Right ventricle myocardium inferior (tissue), 1 donor: ENCODE data around the gene CREB1. TPM values are rescaled to one million over a fixed set of nuclear protein-coding genes. Genes with fewer than 3 reads are reported as not detected.
"Not testable (repeated sequence)": the region's sequence is repeated elsewhere in the genome, so short reads cannot be mapped to it uniquely, and the experiment has no call there.

Experiments
- ATAC-seq: fragments of 200-7000 bp; cut with Tn5 transposase; one replicate; pipeline ENCODE4 v1.9.1; 2020; ENCODE audit warnings: mild to moderate bottlenecking, moderate library complexity
- DNase-seq: peaks from one replicate; pipeline ENCODE4 v3.0.0; 2021; ENCODE audit errors: missing footprints
- intact Hi-C: fragments of 100-400 bp; cut with DNase I; formaldehyde crosslinking; loops from one replicate; pipeline ENCODE4 v1.11.0; 2022
- long read RNA-seq: library from polyadenylated mRNA; unstranded; transcript quantifications from one replicate; pipeline ENCODE4 v2.0.0, GENCODE V29; 2021
- total RNA-seq: library from RNA; stranded (reverse); fragmentation: NEBNext Ultra II Directional; extraction: Animal tissue kit (Norgen Biotek cat#: 25700); gene quantifications from one replicate; pipeline ENCODE4 v1.2.1, GENCODE V29; 2021
- donor health status: DM: no; HTN: yes; CAD: no; lungs with severe emphysema.

CREB1 gene
- 57.0 TPM for total RNA-seq
- long read RNA-seq, full-length matches to known transcripts: 18 of 24 reads
- long read RNA-seq, partial matches to known transcripts: 1 of 24 reads
- long read RNA-seq, other reads (novel, unspliced or antisense): 5 of 24 reads

DNA sequence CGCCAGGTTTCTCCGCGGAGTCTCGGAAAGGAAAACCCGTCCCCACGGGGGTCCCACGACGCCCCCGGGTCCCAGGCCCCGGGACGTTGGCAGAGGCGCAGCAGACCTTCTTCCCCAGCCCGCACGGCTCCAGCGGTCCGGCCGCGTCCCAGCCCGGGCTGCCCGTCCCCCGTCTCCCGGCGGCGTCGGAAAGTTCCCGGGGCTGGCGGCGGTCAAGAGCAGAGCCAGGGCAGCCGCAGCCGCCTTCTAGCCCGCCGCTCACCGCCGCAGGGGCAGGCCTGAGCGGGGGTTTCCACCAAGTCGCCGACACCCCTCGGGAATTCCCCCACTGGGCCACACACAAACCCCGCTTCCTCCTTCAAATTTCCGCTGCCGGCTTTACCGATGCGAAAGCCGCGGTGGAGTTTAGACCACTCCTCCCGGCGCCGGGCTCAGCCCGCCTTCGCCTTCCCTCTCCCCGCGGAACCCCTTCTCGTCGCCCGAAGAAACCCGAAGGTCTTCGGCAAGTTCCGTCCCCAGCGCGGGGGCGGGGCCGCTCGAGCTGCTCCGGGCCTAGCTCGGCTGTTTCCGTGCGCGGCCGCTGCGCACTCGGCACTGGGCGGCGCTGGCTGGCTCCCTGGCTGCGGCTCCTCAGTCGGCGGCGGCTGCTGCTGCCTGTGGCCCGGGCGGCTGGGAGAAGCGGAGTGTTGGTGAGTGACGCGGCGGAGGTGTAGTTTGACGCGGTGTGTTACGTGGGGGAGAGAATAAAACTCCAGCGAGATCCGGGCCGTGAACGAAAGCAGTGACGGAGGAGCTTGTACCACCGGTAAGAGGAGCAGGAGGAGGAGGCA lies at the start of gene CREB1:
Gene CREB1 (plus strand): TSS at position 633 of the 830 bp plus-strand sequence. CDS start 25,674 bp downstream, outside the sequence.
- peak; percentile 100 for DNase-seq
- intact Hi-C loops: loop anchor here (1.0 to 5.0 kb wide), 6 partner anchors 15 to 183 kb away; partner anchors contain the start of genes CCNYL1 and METTL21A
- peak; percentile 98 for ATAC-seq

DNA sequence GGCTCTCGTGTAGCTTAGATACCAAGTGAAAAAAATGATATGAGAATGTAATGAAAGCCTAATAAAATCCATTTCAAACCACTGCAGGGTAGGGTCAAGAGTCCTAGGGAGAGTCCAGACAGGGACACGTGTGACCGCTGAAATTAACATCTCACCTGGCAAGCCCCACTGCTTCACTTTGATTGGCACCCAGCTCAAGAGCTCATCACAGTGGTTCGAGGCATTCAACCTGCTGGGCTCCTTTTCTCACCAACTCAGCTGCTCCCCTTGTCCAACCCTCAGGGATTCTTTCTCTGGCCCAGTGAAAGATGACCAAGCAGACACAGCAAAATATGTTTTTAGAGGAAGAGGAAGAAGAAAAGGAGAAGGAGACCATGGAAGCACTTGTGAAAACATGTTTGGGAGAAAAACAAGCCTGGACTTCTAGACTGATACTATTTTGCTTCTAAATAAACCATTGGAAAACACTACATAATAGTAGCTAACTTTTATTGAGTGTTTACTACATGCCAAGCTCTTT lies 49.2 kb upstream of the CREB1 start:
- DNase-seq (no peak), ATAC-seq (no peak)
- intact Hi-C loops: no loop called here

DNA sequence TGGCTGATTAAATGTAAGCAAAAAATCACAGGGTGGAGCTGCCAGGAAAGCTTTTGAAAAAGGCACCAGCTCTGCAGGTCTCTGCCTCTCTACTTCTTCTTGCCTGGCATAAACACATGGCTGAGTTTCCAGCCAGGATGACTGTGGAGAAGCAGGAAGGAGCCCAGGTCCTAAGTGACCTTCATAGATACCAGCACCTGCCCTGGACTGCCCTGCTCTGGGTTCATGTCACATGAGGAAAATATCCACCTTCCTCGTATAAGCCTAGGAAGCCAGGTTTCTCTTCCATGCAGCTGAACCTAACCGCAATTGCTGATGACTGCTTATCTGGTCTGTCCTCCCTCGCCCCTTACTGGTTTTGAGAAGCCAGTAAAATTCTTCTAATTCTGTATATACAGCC lies 47.8 kb upstream of the CREB1 start:
- peak; percentile 70 for ATAC-seq
- intact Hi-C loops: loop anchor here (1.0 kb wide), 1 partner anchor 47 kb away; the partner anchor contains the start of gene CREB1
- no peak for DNase-seq

DNA sequence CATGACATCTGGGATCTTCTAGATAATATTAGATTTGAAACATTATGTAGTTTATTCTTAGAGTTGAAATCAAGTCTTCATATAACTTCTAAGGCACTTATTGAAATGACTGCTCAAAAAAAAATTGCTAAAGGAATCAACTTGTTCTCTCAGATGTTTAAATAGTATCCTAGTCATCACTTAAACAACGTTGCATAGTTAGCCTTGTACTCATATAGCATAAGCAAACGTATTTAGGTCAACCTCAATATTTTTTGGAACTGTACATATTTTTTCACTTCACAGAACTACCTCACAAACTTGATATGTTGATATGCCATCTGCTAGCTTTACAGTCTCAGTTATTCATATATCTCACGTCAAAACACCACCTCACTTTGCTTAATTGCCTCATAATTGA lies 47.1 kb upstream of the CREB1 start:
- ATAC-seq (no peak), DNase-seq (no peak)
- intact Hi-C loops: loop anchor here (1.0 kb wide), 1 partner anchor 47 kb away; the partner anchor contains the start of gene CREB1

DNA sequence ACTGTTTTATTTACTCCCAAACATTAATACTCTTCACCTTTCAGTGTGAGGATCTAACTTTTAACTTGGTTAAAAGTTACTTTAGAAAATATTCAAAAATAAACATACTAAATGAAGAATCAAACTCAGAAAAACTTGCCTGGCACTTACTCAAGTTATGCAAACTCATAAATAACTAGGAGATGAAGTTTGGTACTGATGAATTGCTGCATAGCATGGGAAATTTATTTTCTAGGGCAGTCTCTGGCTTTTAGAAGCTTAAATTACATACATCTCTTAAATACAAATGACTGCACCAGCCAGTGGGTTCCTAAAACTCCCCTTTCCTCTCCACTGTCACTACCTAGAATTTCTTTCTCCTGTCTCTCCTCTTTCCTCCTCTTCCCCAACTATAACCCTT lies 46.7 kb upstream of the CREB1 start:
- ATAC-seq (no peak), DNase-seq (no peak)
- intact Hi-C loops: no loop called here

DNA sequence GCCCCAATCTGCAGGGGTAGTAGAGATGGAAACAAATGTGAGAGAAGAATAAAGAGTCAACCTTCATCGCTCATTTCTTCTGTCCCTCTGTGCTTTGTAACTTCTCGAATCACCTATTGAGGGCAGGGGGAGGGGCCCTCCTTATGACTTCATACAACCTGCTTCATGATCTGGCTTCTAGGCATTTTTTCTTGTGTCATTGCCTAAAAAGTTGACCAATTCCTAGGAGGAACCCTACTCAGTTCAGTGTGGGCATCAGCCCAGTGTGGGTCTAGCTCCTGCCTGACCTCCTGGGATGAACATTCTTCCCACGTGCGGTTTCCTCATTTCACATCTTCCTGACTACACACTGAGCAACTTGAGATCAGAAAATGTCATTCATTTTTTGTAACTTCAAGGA lies 46.3 kb upstream of the CREB1 start:
- ATAC-seq (no peak), DNase-seq (no peak)
- intact Hi-C loops: no loop called here

DNA sequence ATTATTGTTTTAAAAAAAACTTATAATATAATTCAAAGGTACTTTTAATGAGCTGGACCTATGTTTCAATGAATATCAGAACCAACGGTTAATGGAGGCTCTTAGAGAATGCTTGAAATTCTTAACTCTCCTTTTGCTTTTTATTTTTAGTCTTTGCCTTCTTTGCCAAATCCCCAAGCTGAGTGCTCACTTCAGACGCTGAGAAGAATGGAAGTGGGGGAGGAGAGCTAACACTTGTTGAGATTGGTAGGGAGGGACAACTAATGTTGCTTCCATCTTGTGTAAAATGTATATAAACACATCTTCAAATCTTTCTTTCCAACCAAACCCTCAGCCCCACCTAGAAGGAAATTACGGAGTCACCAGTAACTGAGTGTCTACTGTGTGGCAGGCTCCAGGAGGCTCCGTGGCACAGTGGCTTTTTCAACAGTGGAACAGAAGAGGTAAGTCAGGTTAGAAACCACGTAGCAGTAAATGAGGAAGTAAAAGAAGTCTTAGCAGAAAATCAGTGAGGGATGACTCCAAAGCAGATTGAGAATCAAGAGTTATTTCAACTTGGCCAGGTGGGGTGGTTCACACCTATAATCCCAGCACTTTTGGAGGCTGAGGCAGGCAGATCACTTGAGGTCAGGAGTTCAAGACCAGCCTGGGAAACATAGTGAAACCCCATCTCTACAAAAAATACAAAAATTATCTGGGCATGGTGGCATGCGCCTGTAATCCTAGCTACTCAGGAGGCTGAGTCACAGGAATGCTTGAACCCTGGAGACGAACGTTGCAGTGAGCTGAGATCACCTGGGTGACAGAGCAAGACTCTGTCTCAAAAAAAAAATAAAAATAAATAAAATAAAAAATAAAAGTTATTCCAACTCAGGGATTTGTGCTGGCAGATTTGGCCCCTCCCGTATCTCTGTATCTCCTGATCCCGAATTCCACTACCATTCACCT lies 45.0 kb upstream of the CREB1 start:
- ATAC-seq (peak; percentile 65), DNase-seq (peak; percentile 21)
- intact Hi-C loops: no loop called here

DNA sequence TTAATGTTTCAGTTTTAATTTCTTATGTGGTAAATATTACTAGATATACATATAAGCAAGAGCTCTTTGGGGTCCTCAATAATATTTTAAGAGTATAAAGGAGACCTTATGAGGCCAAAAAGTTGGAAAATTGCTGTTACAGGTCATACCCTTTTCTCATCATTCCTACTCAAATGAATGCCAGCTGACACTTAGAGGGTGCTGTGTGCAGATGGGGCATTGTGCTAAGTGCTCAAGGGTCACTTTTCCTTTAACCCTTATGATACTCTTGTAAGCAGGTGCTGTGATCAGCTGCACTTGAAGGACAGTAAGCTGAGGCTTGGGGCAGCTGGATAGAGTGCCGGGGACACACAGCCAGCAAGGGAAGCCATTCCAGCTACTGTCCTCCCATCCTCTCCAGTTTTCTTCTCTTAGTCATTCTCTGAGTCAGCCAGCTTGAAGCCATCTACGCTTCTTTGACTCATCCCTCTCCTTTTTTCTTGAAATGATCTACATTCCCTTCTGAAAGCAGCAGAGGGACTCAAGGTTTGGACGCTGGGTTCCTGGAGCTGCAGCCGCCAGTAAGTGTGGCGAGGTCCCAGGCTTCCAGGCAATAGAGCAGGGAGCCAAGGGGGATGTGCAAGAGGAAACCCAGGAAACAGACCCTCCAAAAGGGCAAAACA lies 42.0 kb upstream of the CREB1 start:
- DNase-seq (peak; percentile 62), ATAC-seq (no peak)
- intact Hi-C loops: no loop called here

DNA sequence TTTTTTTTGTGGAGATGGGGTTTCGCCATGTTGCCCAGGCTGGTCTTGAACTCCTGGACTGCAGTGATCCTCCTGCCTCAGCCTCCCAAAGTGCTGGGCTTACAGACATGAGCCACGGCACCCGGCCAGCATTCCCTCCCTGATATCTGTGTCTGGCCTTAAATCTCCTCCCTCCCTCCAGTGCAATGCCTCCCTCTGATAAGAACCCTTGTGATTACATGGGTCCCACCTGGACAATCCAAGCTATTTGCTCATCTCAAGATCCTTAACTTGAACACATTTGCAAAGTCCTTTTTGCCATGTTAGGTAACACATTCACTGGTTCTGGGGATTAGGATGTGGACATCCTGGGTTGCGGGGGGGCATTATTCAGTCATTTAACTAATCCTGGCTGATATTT lies 40.5 kb upstream of the CREB1 start:
- intact Hi-C loops: no loop called here
- ATAC-seq (no peak), DNase-seq (peak; percentile 48)

DNA sequence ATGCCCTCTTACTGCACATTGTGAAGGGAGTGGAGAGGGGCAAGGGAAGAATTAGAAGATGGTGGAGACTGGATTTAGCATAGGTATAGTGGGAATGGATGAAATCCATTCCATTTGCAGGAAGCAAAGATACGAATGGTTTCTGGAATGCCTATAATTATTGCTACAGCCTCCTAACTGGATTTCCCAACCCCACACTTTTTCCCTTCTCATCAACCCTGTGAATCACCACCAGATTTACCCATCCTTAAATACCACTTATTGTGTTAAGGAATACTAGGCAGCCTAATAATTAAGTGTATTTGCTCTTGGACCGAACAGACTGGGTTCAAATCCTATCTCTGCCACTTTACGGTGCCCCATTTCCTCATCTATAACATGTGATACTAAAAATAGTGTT lies 39.3 kb upstream of the CREB1 start:
- intact Hi-C loops: no loop called here
- ATAC-seq: no peak
- DNase-seq: no peak

DNA sequence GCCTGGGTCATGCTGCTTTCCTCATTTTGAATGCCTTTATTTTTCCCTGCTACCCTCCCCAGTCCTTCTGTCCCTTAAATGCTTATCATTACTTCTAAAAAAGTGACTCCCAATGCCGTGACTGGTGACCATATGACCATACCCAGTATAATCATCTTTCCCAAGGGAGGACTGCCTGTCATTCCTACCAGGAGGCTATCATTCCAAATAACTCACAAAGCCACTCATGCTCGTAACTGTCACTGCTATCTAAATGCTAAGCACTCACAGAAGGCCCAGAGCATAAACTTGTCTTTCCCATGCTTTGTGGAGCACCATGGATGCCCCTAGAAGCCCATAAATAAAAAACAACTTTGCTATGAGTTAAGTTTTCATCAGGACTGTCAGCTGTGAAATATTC lies 38.7 kb upstream of the CREB1 start:
- intact Hi-C loops: no loop called here
- DNase-seq (no peak), ATAC-seq (peak; percentile 73)

DNA sequence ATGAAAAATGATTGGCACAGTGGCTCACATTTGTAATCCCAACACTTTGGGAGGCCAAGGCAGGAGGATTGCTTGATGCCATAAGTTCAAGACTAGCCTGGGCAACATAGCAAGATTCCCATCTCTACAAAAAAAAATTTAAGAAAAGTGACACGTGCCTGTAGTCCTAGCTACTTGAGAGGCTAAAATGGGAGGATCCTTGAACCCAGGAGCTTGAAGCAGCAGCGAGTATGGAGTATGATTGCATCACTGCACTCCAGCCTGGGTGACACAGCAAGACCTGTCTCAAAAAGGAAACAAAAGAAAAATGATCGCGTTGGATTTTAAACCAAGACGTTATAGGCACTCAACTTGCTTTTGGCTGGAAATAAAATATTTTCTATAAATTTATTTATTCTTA lies 37.8 kb upstream of the CREB1 start:
- ATAC-seq (no peak), DNase-seq (no peak)
- intact Hi-C loops: no loop called here

DNA sequence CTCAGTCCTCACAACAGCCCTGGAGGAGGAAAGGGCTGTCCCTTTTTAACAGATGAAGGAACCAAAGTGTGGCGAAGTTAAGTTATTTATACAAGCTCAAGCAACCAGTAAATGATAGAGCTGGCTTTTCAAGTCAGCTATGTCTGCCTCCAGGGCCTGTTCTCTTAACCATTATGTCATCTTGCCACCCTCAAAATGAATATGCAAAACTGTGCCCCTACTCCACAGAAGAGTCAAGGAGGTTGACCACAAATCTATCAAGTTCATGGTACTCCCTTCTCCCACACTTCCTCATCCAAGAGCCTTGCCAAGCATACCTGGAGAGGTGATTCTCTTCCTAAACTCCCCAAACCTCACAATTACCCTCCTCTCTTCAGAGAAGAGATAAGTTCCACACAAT lies 37.3 kb upstream of the CREB1 start:
- DNase-seq (no peak), ATAC-seq (no peak)
- intact Hi-C loops: no loop called here

DNA sequence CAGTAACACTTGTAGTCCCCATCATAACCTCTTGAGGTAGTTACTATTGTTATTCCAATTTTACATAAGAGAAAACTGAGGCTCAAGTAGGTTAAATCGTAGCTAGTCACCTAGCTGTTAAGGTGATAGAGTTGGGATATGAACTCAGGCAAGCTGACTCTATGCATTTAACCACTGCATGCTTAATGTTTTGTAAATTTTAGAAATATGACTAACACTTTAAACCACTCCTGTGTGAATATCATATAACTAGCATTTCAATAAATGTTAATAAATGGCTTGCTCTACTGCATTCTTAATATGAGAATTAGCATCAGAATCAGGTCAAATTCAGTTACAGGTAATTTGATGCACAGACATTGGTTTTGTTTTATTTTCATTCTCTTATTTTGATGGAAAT lies 35.6 kb upstream of the CREB1 start:
- intact Hi-C loops: no loop called here
- no peak for ATAC-seq

DNA sequence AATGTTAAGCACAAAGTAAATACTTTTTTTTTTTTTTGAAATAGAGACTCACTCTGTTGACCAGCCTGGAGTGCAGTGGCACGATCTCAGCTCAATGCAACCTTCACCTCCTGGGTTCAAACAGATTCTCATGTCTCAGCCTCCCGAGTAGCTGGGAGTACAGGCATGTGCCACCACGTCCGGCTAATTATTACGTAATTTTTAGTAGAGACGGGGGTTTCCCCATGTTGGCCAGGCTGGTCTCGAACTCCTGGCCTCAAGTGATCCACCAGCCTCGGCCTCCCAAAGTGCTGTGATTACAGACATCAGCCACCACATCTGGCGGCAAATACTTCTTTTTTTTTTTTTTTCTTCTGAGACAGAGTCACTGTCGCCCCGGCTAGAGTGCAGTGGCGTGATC lies 32.8 kb upstream of the CREB1 start:
- DNase-seq, ATAC-seq, intact Hi-C loops: not testable (repeated sequence)

More for the DNA sequence above, 35.6 kb upstream of the CREB1 start:
- DNase-seq: no peak

DNA sequence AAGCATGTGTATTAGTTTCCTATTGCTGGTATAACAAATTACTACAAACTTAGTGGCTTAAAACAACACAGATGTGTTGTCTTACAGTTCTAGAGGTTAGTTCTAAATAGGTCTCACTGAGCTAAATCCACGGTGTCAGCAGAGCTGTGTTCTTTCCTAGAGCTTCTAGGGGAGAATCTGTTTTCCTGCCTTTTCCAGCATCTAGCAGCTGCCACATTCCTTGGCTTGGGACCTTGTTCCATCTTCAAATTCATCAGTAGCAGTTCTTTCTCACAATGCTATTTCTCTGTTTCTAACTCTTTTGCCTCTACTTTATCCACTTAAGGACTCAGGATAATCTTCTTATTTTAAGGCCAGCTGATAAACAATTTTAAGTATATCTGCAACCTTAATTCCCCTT lies 32.2 kb upstream of the CREB1 start:
- ATAC-seq: no peak
- no peak for DNase-seq
- intact Hi-C loops: no loop called here

DNA sequence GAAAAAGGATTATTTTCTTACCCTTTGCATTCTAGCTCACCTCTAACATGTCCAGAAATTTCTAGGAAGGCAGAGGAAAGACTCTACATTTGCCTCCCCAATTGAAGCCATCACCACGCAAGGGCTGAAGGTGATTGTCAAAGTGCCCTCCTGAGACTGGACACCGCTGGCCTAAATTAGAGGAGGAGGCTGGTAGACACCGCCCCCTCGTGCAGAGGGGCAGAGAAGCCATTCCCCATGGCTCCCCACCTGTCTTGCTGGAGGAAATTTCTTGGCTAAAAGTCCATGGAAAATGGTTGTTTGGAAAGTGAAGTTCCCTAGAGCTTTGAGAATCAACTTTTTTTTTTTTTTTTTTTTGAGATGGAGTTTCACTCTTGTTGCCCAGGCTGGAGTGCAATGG lies 31.3 kb upstream of the CREB1 start:
- ATAC-seq: no peak
- intact Hi-C loops: no loop called here

DNA sequence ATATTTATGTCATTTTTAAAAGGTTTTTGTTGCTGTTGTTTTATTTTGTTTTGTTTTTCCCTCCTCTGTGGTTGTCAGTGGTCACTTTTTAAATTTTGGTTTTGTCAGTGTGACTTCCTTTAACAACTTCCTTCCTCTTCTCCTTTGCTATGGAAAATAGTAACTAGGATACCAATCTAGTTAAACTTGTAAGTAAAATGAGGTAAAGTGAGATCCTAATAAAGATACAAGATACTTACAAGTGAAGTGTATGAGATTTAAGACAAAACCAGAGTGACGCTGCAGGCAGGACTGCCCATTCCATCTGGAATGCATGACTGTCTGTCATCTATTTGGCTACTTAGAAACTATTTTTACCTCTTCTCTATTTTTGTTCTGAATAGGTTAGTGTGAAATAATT lies 30.6 kb upstream of the CREB1 start:
- DNase-seq: no peak
- intact Hi-C loops: no loop called here
- no peak for ATAC-seq

More for the DNA sequence above, 31.3 kb upstream of the CREB1 start:
- DNase-seq: no peak
